ENCODE measurements around the gene CPEB1.

CPEB1 gene

GRCh38 chr15:82647045-82647834 is at the start of gene CPEB1:
CPEB1 (minus strand) TSS chr15:82647363; CDS start chr15:82628459, 18,904 bp downstream.
- DNase-seq (ENCODE audit: low spot score), result peak; percentile 83

- no peak for DNase-seq (ENCODE audit: low spot score)
Observed at GRCh38 chr15:82692171-82692570, 45.0 kb upstream of the CPEB1 start.

- DNase-seq (ENCODE audit: low spot score), result no peak
Observed at GRCh38 chr15:82689147-82689546, 42.0 kb upstream of the CPEB1 start.

GRCh38 chr15:82688691-82689090 is 41.5 kb upstream of the CPEB1 start:
- DNase-seq (ENCODE audit: low spot score), result no peak

GRCh38 chr15:82681371-82681770 is 34.2 kb upstream of the CPEB1 start:
- no peak for DNase-seq (ENCODE audit: low spot score)

- DNase-seq (ENCODE audit: low spot score), result no peak
Observed at GRCh38 chr15:82680200-82681102, 33.3 kb upstream of the CPEB1 start.

- no peak for DNase-seq (ENCODE audit: low spot score)
Observed at GRCh38 chr15:82679626-82680199, 32.5 kb upstream of the CPEB1 start.

- DNase-seq (ENCODE audit: low spot score), result no peak
Observed at GRCh38 chr15:82677720-82678323, 30.7 kb upstream of the CPEB1 start.

- DNase-seq (ENCODE audit: low spot score), result no peak
Observed at GRCh38 chr15:82674873-82675272, 27.7 kb upstream of the CPEB1 start.

- no peak for DNase-seq (ENCODE audit: low spot score)
Observed at GRCh38 chr15:82670699-82671098, 23.5 kb upstream of the CPEB1 start.

- no peak for DNase-seq (ENCODE audit: low spot score)
Observed at GRCh38 chr15:82666606-82667005, 19.4 kb upstream of the CPEB1 start.

GRCh38 chr15:82664021-82664420 is 16.9 kb upstream of the CPEB1 start:
- no peak for DNase-seq (ENCODE audit: low spot score)

GRCh38 chr15:82663186-82663600 is 16.0 kb upstream of the CPEB1 start:
- no peak for DNase-seq (ENCODE audit: low spot score)

- no peak for DNase-seq (ENCODE audit: low spot score)
Observed at GRCh38 chr15:82662641-82663040, 15.5 kb upstream of the CPEB1 start.

GRCh38 chr15:82660378-82660777 is 13.2 kb upstream of the CPEB1 start:
- no peak for DNase-seq (ENCODE audit: low spot score)

- no peak for DNase-seq (ENCODE audit: low spot score)
Observed at GRCh38 chr15:82656641-82657266, 9.6 kb upstream of the CPEB1 start.

- DNase-seq (ENCODE audit: low spot score), result no peak
Observed at GRCh38 chr15:82655606-82656005, 8.4 kb upstream of the CPEB1 start.

- no peak for DNase-seq (ENCODE audit: low spot score)
Observed at GRCh38 chr15:82653483-82654168, 6.5 kb upstream of the CPEB1 start.

GRCh38 chr15:82651708-82652107 is 4.5 kb upstream of the CPEB1 start:
- DNase-seq (ENCODE audit: low spot score), result no peak

- DNase-seq (ENCODE audit: low spot score), result peak; percentile 93
Observed at GRCh38 chr15:82650046-82650670, 3.0 kb upstream of the CPEB1 start.
